H9 (cell line): ENCODE measurements around the gene ENTR1. TPM values are rescaled to one million over a fixed set of nuclear protein-coding genes. Genes with fewer than 3 reads are reported as not detected.

Source experiments
- DNase-seq: peaks from one replicate; pipeline ENCODE4 v3.0.0-alpha.2; 2017
- H2AFZ ChIP-seq: one replicate; pipeline ENCODE4 v1.6.1; 2013; ENCODE audit warnings: mild to moderate bottlenecking, low read length, control low read depth, moderate library complexity
- H2AK5ac ChIP-seq: 2 replicates; pipeline ENCODE4 v1.6.1; 2013; ENCODE audit warnings: low read length, control low read depth, mixed read lengths; ENCODE audit not compliant: insufficient read length
- H2BK120ac ChIP-seq: one replicate; pipeline ENCODE4 v1.6.1; 2013; ENCODE audit warnings: low read depth, mild to moderate bottlenecking, low read length, control low read depth, inconsistent platforms; ENCODE audit not compliant: poor library complexity, severe bottlenecking
- H2BK12ac ChIP-seq: 2 replicates; pipeline ENCODE4 v1.6.1; 2013; ENCODE audit warnings: low read length, control low read depth, mixed read lengths, low read depth; ENCODE audit not compliant: insufficient read length
- H2BK15ac ChIP-seq: 2 replicates; pipeline ENCODE4 v1.6.1; 2013; ENCODE audit warnings: low read depth, low read length, control low read depth
- H2BK20ac ChIP-seq: one replicate; pipeline ENCODE4 v1.6.1; 2013; ENCODE audit warnings: low read depth, mild to moderate bottlenecking, low read length, control low read depth, inconsistent platforms; ENCODE audit not compliant: poor library complexity, severe bottlenecking
- H2BK5ac ChIP-seq: 2 replicates; pipeline ENCODE4 v1.6.1; 2013; ENCODE audit warnings: low read length, control low read depth, mixed read lengths; ENCODE audit not compliant: insufficient read length
- H3K14ac ChIP-seq: 2 replicates; pipeline ENCODE4 v1.6.1; 2013; ENCODE audit warnings: low read length, control low read depth; ENCODE audit not compliant: insufficient read depth
- H3K18ac ChIP-seq: 2 replicates; pipeline ENCODE4 v1.6.1; 2013; ENCODE audit warnings: low read depth, mild to moderate bottlenecking, mixed read lengths, low read length, control low read depth; ENCODE audit not compliant: insufficient read length
- H3K23ac ChIP-seq: 2 replicates; pipeline ENCODE4 v1.6.1; 2013; ENCODE audit warnings: low read length, control low read depth, mixed read lengths, low read depth; ENCODE audit not compliant: insufficient read length
- H3K23me2 ChIP-seq: 2 replicates; pipeline ENCODE4 v1.6.1; 2013; ENCODE audit warnings: low read depth, mild to moderate bottlenecking, mixed read lengths, low read length, control low read depth; ENCODE audit not compliant: insufficient read length, poor library complexity, severe bottlenecking
- H3K27ac ChIP-seq: 2 replicates; pipeline ENCODE4 v1.5.1; 2013; ENCODE audit warnings: low read length, control low read depth, mixed read lengths, low read depth; ENCODE audit not compliant: insufficient read length
- H3K27me3 ChIP-seq: 2 replicates; pipeline ENCODE4 v1.6.1; 2013; ENCODE audit warnings: low read length, control low read depth, inconsistent platforms; ENCODE audit not compliant: insufficient read depth
- H3K4ac ChIP-seq: 2 replicates; pipeline ENCODE4 v1.6.1; 2013; ENCODE audit warnings: low read depth, mild to moderate bottlenecking, control low read depth, inconsistent platforms, low read length, moderate library complexity
- H3K4me1 ChIP-seq: 2 replicates; pipeline ENCODE4 v1.6.1; 2013; ENCODE audit warnings: low read length, control low read depth, inconsistent platforms; ENCODE audit not compliant: insufficient read depth
- H3K4me2 ChIP-seq: 2 replicates; pipeline ENCODE4 v1.6.1; 2013; ENCODE audit warnings: low read length, control low read depth, mixed read lengths; ENCODE audit not compliant: insufficient read length, insufficient read depth
- H3K56ac ChIP-seq: 2 replicates; pipeline ENCODE4 v1.6.1; 2013; ENCODE audit warnings: low read depth, mild to moderate bottlenecking, mixed read lengths, low read length, control low read depth; ENCODE audit not compliant: insufficient read length
- H3K79me1 ChIP-seq: 2 replicates; pipeline ENCODE4 v1.6.1; 2013; ENCODE audit warnings: low read depth, mild to moderate bottlenecking, moderate library complexity, low read length, control low read depth, inconsistent platforms; ENCODE audit not compliant: insufficient read depth, poor library complexity, severe bottlenecking
- H3K79me2 ChIP-seq: 2 replicates; pipeline ENCODE4 v1.6.1; 2013; ENCODE audit warnings: low read length, control low read depth, inconsistent platforms; ENCODE audit not compliant: insufficient read depth
- H3K9ac ChIP-seq: 2 replicates; pipeline ENCODE4 v1.6.1; 2013; ENCODE audit warnings: low read length, control low read depth, mixed read lengths; ENCODE audit not compliant: insufficient read length; ENCODE audit errors: extremely low read depth
- H3K9me3 ChIP-seq: one replicate; pipeline ENCODE4 v1.6.1; 2013; ENCODE audit warnings: low read depth, low read length, inconsistent platforms; ENCODE audit not compliant: control insufficient read depth
- H3T11ph ChIP-seq: one replicate; pipeline ENCODE4 v1.6.1; 2013; ENCODE audit warnings: mild to moderate bottlenecking, low read length, control low read depth, inconsistent platforms
- H4K20me1 ChIP-seq: one replicate; pipeline ENCODE4 v1.6.1; 2013; ENCODE audit not compliant: control insufficient read depth, insufficient read length, insufficient read depth
- H4K5ac ChIP-seq: 2 replicates; pipeline ENCODE4 v1.6.1; 2013; ENCODE audit warnings: low read depth, mild to moderate bottlenecking, mixed read lengths, low read length, control low read depth; ENCODE audit not compliant: insufficient read length
- H4K8ac ChIP-seq: replicated peaks from 2 replicates; pipeline ENCODE4 v1.6.1; 2013; ENCODE audit warnings: low read length, control low read depth, mixed read lengths, low read depth; ENCODE audit not compliant: insufficient read length
- H4K91ac ChIP-seq: 2 replicates; pipeline ENCODE4 v1.6.1; 2013; ENCODE audit warnings: low read depth, mild to moderate bottlenecking, moderate library complexity, mixed read lengths, low read length, control low read depth; ENCODE audit not compliant: insufficient read length
- H3K27ac Mint-ChIP-seq, 3 experiments: 2 replicates in 2 of 3; 3 replicates in 1 of 3; pipeline ENCODE4 v1.8.0; 2020 to 2021; ENCODE audit warnings: mixed read lengths in 3 of 3, mild to moderate bottlenecking in 1 of 3, moderate library complexity in 1 of 3
- H3K27me3 Mint-ChIP-seq: 2 replicates; pipeline ENCODE4 v1.8.0; 2021; ENCODE audit warnings: low read depth, mild to moderate bottlenecking, moderate library complexity, mixed read lengths
- H3K36me3 Mint-ChIP-seq, 3 experiments: 2 replicates in 2 of 3; 3 replicates in 1 of 3; pipeline ENCODE4 v1.8.0; 2020 to 2021; ENCODE audit warnings: low read depth in 3 of 3, mixed read lengths in 3 of 3; ENCODE audit not compliant: insufficient read depth in 1 of 3
- H3K4me1 Mint-ChIP-seq, 2 experiments: 2 replicates each; pipeline ENCODE4 v1.8.0; 2020; ENCODE audit warnings: mixed read lengths in 2 of 2
- H3K4me3 Mint-ChIP-seq, 2 experiments: 2 replicates in 1 of 2; 3 replicates in 1 of 2; pipeline ENCODE4 v1.8.0; 2020 to 2021; ENCODE audit warnings: mild to moderate bottlenecking in 2 of 2, mixed read lengths in 2 of 2, moderate library complexity in 1 of 2
- H3K9me3 Mint-ChIP-seq, 2 experiments: 2 replicates in 1 of 2; 3 replicates in 1 of 2; pipeline ENCODE4 v1.8.0; 2020; ENCODE audit warnings: mild to moderate bottlenecking in 2 of 2, mixed read lengths in 2 of 2, moderate library complexity in 1 of 2
- WGBS: extraction: QIAGEN DNeasy Blood & Tissue Kit; methylation state at CpG from one replicate; pipeline ENCODE4 v1.1.7; 2013; ENCODE audit warnings: missing lambda C conversion rate, low lambda C conversion rate, mixed read lengths; ENCODE audit not compliant: insufficient read length; ENCODE audit errors: extremely low coverage; 5-methylcytosine and 5-hydroxymethylcytosine counted together
- total RNA-seq: library from RNA; stranded (reverse); gene quantifications from 2 replicates; pipeline ENCODE4 v1.2.1, GENCODE V29; 2021
- TF ChIP-seq, protein P1 (sequence below): fragments of 200-600 bp; sonication (generic); conservative IDR thresholded peaks from 3 replicates; pipeline ENCODE4 v1.8.0; 2021; ENCODE audit warnings: antibody characterized with exemption, mild to moderate bottlenecking

Gene ENTR1
- total RNA-seq, 1 experiment from 2014 or later, result 108 TPM

GRCh38 chr9:136430588-136431234 is 20.3 kb upstream of the ENTR1 start:
- Mint-ChIP-seq H3K4me3 (no peak overlapping the region), H3K36me3 (peaks cover 4 to 27% (median 19%) of the 10 kb centered on the region in 3 experiments; a peak in 6 of 7 replicates), H3K4me1 (0 out of 4 replicates have a peak, but pooled peaks cover 0 to 2% of the 10 kb centered on the region in 2 experiments), H3K9me3 (no peaks in the 10 kb centered on the region), H3K27me3 (no peaks in the 10 kb centered on the region), H3K27ac (no peak overlapping the region; a peak in 1 of 7 replicates)
- no peak overlapping the region for H3K27ac ChIP-seq
- H3K4ac ChIP-seq, result no peak overlapping the region
- H3K4me1 ChIP-seq, result no peaks in the 10 kb centered on the region
- TF ChIP-seq, protein P1, sequence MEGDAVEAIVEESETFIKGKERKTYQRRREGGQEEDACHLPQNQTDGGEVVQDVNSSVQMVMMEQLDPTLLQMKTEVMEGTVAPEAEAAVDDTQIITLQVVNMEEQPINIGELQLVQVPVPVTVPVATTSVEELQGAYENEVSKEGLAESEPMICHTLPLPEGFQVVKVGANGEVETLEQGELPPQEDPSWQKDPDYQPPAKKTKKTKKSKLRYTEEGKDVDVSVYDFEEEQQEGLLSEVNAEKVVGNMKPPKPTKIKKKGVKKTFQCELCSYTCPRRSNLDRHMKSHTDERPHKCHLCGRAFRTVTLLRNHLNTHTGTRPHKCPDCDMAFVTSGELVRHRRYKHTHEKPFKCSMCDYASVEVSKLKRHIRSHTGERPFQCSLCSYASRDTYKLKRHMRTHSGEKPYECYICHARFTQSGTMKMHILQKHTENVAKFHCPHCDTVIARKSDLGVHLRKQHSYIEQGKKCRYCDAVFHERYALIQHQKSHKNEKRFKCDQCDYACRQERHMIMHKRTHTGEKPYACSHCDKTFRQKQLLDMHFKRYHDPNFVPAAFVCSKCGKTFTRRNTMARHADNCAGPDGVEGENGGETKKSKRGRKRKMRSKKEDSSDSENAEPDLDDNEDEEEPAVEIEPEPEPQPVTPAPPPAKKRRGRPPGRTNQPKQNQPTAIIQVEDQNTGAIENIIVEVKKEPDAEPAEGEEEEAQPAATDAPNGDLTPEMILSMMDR, result no peak
- no peak for DNase-seq
- no peaks in the 10 kb centered on the region for H3K27me3 ChIP-seq
- no peak overlapping the region; the same call in 1 of the 2 replicates for H3K14ac ChIP-seq
- H3K9me3 ChIP-seq, result no peaks in the 10 kb centered on the region
- no peak overlapping the region for H2AFZ ChIP-seq
- no peak overlapping the region for H3K23ac ChIP-seq
- no peak overlapping the region for H3K56ac ChIP-seq
- H3K4me2 ChIP-seq, result no peak overlapping the region
- H3K9ac ChIP-seq, result no peak overlapping the region
- H4K20me1 ChIP-seq, result no peaks in the 10 kb centered on the region
- H2BK12ac ChIP-seq, result no peak overlapping the region
- H3K79me1 ChIP-seq, result no peaks in the 10 kb centered on the region
- no peak overlapping the region for H4K5ac ChIP-seq
- no CpG with 5 or more reads among the region's 29 CpGs for WGBS
- H3K18ac ChIP-seq, result no peak overlapping the region
- H2BK5ac ChIP-seq, result no peak overlapping the region
- no peak overlapping the region for H2BK15ac ChIP-seq
- H3T11ph ChIP-seq, result no peak overlapping the region
- no peak overlapping the region for H2BK20ac ChIP-seq
- no peak overlapping the region for H2AK5ac ChIP-seq
- no peak overlapping the region for H4K8ac ChIP-seq
- no peak overlapping the region for H4K91ac ChIP-seq
- no peaks in the 10 kb centered on the region for H3K23me2 ChIP-seq
- no peak overlapping the region for H2BK120ac ChIP-seq
- peaks cover 2% of the 10 kb centered on the region; the same call in 1 of the 2 replicates for H3K79me2 ChIP-seq
